HCT116 (cell line): ENCODE measurements around the gene ZNF787. TPM values are rescaled to one million over a fixed set of nuclear protein-coding genes. Genes with fewer than 3 reads are reported as not detected.

Experiments
- ATAC-seq: fragments of 200-7000 bp; cut with Tn5 transposase; 2 replicates; pipeline ENCODE4 v1.9.1; 2020; ENCODE audit warnings: mild to moderate bottlenecking, moderate library complexity
- BruUV-seq: library from RNA; stranded (reverse); fragments of 400-500 nt; replicated peaks from 2 replicates; lab custom pipeline; 2021; lab: Mats Ljungman, UMichigan
- CTCF ChIA-PET: fragments of 300-600 bp; sonication (Branson Sonifier 250); formaldehyde crosslinking; loops from one replicate; lab custom pipeline; 2021; ENCODE audit warnings: antibody characterized with exemption; lab: Charles Lee
- POLR2A ChIA-PET: fragments of 300-600, 350-600 bp; sonication (Branson Sonifier 250); formaldehyde crosslinking; loops from one replicate; lab custom pipeline; 2021; ENCODE audit warnings: antibody characterized with exemption; lab: Charles Lee
- RAD21 ChIA-PET, 2 experiments: fragments of 300-600 bp; sonication (Branson Sonifier 250); formaldehyde crosslinking; loops; one replicate each; lab custom pipeline; 2023; ENCODE audit warnings: low total read pairs in 2 of 2; ENCODE audit not compliant: uncharacterized antibody in 2 of 2, unreplicated experiment in 2 of 2, low non-redundant PET in 1 of 2; lab: Charles Lee
- DNase-seq: peaks from one replicate; pipeline ENCODE4 v3.0.0-alpha.2; 2010; ENCODE audit warnings: low read depth, low spot score
- H2AFZ ChIP-seq: fragments of 200-600 bp; shearing (Covaris generic), sonication (generic); 2 replicates; pipeline ENCODE4 v1.6.1; 2017; ENCODE audit warnings: low read depth, mixed run types, mixed read lengths, antibody characterized with exemption, low read length; ENCODE audit not compliant: poor library complexity, severe bottlenecking
- H3K27ac ChIP-seq: 2 replicates; pipeline ENCODE4 v1.5.1; 2012; ENCODE audit warnings: low read depth, low read length
- H3K27me3 ChIP-seq: fragments of 200-600 bp; sonication (generic); 2 replicates; pipeline ENCODE4 v1.6.1; 2016; ENCODE audit warnings: mixed run types, low read length, mixed read lengths; ENCODE audit not compliant: insufficient read depth
- H3K36me3 ChIP-seq, 2 experiments: fragments of 200-500 bp in 1 of 2; fragments of 200-600 bp in 1 of 2; sonication (Bioruptor generic) in 1 of 2; sonication (generic) in 1 of 2; 2 replicates each; pipeline versions ENCODE4 v1.5.1 to v1.6.1; 2014 to 2016; ENCODE audit warnings: low read length in 2 of 2, inconsistent platforms in 1 of 2, mixed read lengths in 1 of 2, mixed run types in 1 of 2; ENCODE audit not compliant: insufficient read depth in 2 of 2, control insufficient read depth in 1 of 2
- H3K4me1 ChIP-seq, 2 experiments: fragments of 200-600 bp in 1 of 2; sonication (generic) in 1 of 2; 2 replicates each; pipeline versions ENCODE4 v1.5.1 to v1.6.1; 2012 to 2017; ENCODE audit warnings: low read length in 2 of 2, inconsistent platforms in 1 of 2, mild to moderate bottlenecking in 1 of 2, mixed read lengths in 1 of 2, mixed run types in 1 of 2, moderate library complexity in 1 of 2; ENCODE audit not compliant: insufficient read depth in 2 of 2, control insufficient read depth in 1 of 2
- H3K4me2 ChIP-seq: fragments of 200-600 bp; sonication (generic); 2 replicates; pipeline ENCODE4 v1.6.1; 2017; ENCODE audit warnings: mixed run types, low read length, mixed read lengths
- H3K4me3 ChIP-seq, 2 experiments: fragments of 200-600 bp in 1 of 2; sonication (generic) in 1 of 2; replicated peaks in 1 of 2; 2 replicates each; pipeline ENCODE4 v1.5.1; 2011 to 2016; ENCODE audit warnings: low read length in 2 of 2, control low read depth in 1 of 2, low read depth in 1 of 2, mild to moderate bottlenecking in 1 of 2, mixed read lengths in 1 of 2, mixed run types in 1 of 2
- H3K79me2 ChIP-seq: fragments of 200-600 bp; sonication (generic); 2 replicates; pipeline ENCODE4 v1.6.1; 2017; ENCODE audit warnings: mild to moderate bottlenecking, mixed run types, low read length, moderate library complexity, mixed read lengths; ENCODE audit not compliant: insufficient read depth
- H3K9ac ChIP-seq: fragments of 200-600 bp; sonication (generic); 2 replicates; pipeline ENCODE4 v1.6.1; 2016; ENCODE audit warnings: low read length, mixed read lengths
- H3K9me2 ChIP-seq: fragments of 200-600 bp; sonication (generic), shearing (Covaris generic); 2 replicates; pipeline ENCODE4 v1.6.1; 2017; ENCODE audit warnings: mixed run types, mild to moderate bottlenecking, moderate library complexity; ENCODE audit not compliant: insufficient read depth
- H3K9me3 ChIP-seq, 2 experiments: fragments of 200-500 bp in 1 of 2; fragments of 200-600 bp in 1 of 2; sonication (Bioruptor generic) in 1 of 2; sonication (generic) in 1 of 2; 2 replicates each; pipeline ENCODE4 v1.6.1; 2014 to 2017; ENCODE audit warnings: low read length in 2 of 2, mixed read lengths in 2 of 2, inconsistent platforms in 1 of 2, low read depth in 1 of 2, mild to moderate bottlenecking in 1 of 2, mixed run types in 1 of 2, moderate library complexity in 1 of 2; ENCODE audit not compliant: control insufficient read depth in 1 of 2, insufficient read depth in 1 of 2
- H4K20me1 ChIP-seq: fragments of 200-600 bp; sonication (generic), shearing (Covaris generic); 2 replicates; pipeline ENCODE4 v1.6.1; 2017; ENCODE audit warnings: mixed run types, mild to moderate bottlenecking, moderate library complexity; ENCODE audit not compliant: insufficient read depth
- CBX3 ChIP-seq: IDR thresholded peaks from 2 replicates; pipeline ENCODE4 v1.6.1; 2012; ENCODE audit warnings: low read depth
- EZH2phosphoT487 ChIP-seq: fragments of 200-600 bp; IDR thresholded peaks from 2 replicates; pipeline ENCODE4 v1.6.1; 2018; ENCODE audit warnings: antibody characterized with exemption, borderline replicate concordance
- POLR2A ChIP-seq: IDR thresholded peaks from 2 replicates; pipeline ENCODE4 v1.7.0; 2011; ENCODE audit warnings: borderline replicate concordance; ENCODE audit not compliant: insufficient read depth, insufficient read length; ENCODE audit errors: extremely low read depth
- RAD21 ChIP-seq: IDR thresholded peaks from 2 replicates; pipeline ENCODE4 v1.6.1; 2012; ENCODE audit warnings: low read depth, mild to moderate bottlenecking
- SP1 ChIP-seq: IDR thresholded peaks from 2 replicates; pipeline ENCODE4 v1.6.1; 2012; ENCODE audit warnings: low read depth
- SRF ChIP-seq: IDR thresholded peaks from 2 replicates; pipeline ENCODE4 v1.6.1; 2012; ENCODE audit warnings: low read depth
- YY1 ChIP-seq: IDR thresholded peaks from 2 replicates; pipeline ENCODE4 v1.6.1; 2011; ENCODE audit warnings: low read length, low read depth, moderate library complexity, mild to moderate bottlenecking; ENCODE audit not compliant: insufficient replicate concordance; ENCODE audit errors: extremely low read depth
- intact Hi-C: fragments of 100-400 bp; cut with micrococcal nuclease; formaldehyde crosslinking; loops from 2 replicates; pipeline ENCODE4 v1.10.0; 2022
- total RNA-seq: library from RNA; stranded (reverse); gene quantifications from one replicate; pipeline ENCODE4 v1.2.1, GENCODE V29; 2021; ENCODE audit not compliant: unreplicated experiment
- TF ChIP-seq, protein P1 (sequence below): IDR thresholded peaks from 2 replicates; pipeline ENCODE4 v1.6.1; 2012
- TF ChIP-seq, protein P2 (sequence below), 3 experiments: fragments of 200-600 bp in 1 of 3; sonication (generic) in 1 of 3; IDR thresholded peaks in 2 of 3; conservative IDR thresholded peaks in 1 of 3; 2 replicates each; pipeline ENCODE4 v1.5.1; 2012 to 2017; ENCODE audit warnings: low read depth in 2 of 3, low read length in 2 of 3, antibody characterized with exemption in 1 of 3, borderline replicate concordance in 1 of 3, control low read depth in 1 of 3, mild to moderate bottlenecking in 1 of 3, mixed read lengths in 1 of 3, mixed run types in 1 of 3, moderate library complexity in 1 of 3; ENCODE audit not compliant: insufficient read depth in 1 of 3
- TF ChIP-seq, protein P3 (sequence below): IDR thresholded peaks from 2 replicates; pipeline ENCODE4 v1.6.1; 2012

The ZNF787 gene
- total RNA-seq, 1 experiment from 2014 or later = 40.3 TPM

DNA sequence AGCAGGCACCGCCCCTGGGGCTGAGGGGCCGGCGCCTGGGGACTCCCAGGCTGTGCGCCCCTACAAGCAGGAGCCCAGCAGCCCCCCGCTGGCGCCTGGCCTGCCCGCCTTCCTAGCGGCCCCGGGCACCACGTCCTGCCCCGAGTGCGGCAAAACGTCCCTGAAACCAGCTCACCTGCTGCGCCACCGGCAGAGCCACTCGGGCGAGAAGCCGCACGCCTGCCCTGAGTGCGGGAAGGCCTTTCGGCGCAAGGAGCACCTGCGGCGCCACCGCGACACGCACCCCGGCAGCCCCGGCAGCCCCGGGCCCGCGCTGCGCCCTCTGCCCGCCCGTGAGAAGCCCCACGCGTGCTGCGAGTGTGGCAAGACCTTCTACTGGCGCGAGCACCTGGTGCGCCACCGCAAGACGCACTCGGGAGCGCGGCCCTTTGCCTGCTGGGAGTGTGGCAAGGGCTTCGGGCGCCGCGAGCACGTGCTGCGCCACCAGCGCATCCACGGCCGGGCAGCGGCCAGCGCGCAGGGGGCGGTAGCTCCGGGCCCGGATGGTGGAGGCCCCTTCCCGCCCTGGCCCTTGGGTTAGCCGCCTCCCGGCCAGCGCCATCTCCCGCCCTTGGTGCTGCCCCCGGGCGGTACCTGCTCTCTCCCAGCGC lies 38.7 kb upstream of the ZNF787 start:
- no peaks in the 10 kb centered on the region for H3K4me1 ChIP-seq
- no peak for ATAC-seq
- no peak for DNase-seq
- no peak overlapping the region for H3K4me2 ChIP-seq
- intact Hi-C loops = no loop called here
- H3K9ac ChIP-seq = no peak overlapping the region
- no peaks in the 10 kb centered on the region for H3K27me3 ChIP-seq
- ChIA-PET CTCF (no interaction called here), POLR2A (no interaction called here), RAD21 (no interaction called here)
- TF ChIP-seq RAD21 = no peak
- no peak for TF ChIP-seq POLR2A
- no peak for TF ChIP-seq EZH2phosphoT487
- no peak for TF ChIP-seq SRF
- TF ChIP-seq CBX3 = no peak
- no TSS peak for BruUV-seq
- no peak overlapping the region for H3K27ac ChIP-seq
- no peaks in the 10 kb centered on the region for H4K20me1 ChIP-seq
- no peak overlapping the region for H2AFZ ChIP-seq
- no peaks in the 10 kb centered on the region for H3K9me2 ChIP-seq
- no peaks in the 10 kb centered on the region for H3K9me3 ChIP-seq
- H3K36me3 ChIP-seq = no peaks in the 10 kb centered on the region
- no peak overlapping the region for H3K4me3 ChIP-seq
- no peaks in the 10 kb centered on the region for H3K79me2 ChIP-seq

DNA sequence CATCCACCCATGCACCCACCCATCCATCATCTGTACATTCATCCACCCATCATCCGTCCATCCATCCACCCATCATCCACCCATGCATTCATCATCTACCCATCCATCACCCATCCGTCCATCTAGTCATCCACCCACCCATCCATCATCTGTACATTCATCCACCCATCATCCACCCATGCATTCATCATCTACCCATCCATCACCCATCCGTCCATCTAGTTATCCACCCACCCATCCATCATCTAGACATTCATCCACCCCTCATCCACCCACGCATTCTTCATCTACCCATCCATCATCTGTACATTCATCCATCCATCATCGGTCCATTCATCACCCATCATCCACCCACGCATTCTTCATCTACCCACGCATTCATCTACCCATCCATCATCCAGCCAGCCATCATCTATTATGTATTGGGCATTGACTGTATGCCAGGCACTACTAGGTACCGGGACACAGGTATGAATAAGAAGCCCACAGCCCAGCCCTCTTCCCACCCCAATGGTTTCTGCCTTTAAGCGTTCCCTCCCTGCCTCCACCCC lies 38.0 kb upstream of the ZNF787 start:
- RAD21 ChIA-PET = no interaction called here
- H3K79me2 ChIP-seq = no peaks in the 10 kb centered on the region
- H3K4me3 ChIP-seq = no peak overlapping the region
- DNase-seq (no peak), ATAC-seq (no peak)
- intact Hi-C loops = no loop called here
- H3K27me3 ChIP-seq = no peaks in the 10 kb centered on the region
- no peak overlapping the region for H3K9ac ChIP-seq
- 0 out of 4 replicates have a peak, but pooled peaks cover 0 to under 1% of the 10 kb centered on the region in 2 experiments for H3K36me3 ChIP-seq
- H3K4me1 ChIP-seq = no peaks in the 10 kb centered on the region
- H2AFZ ChIP-seq = no peak overlapping the region
- TF ChIP-seq EZH2phosphoT487 (no peak), SP1 (no peak), YY1 (no peak), SRF (no peak)
- TF ChIP-seq, protein P1, sequence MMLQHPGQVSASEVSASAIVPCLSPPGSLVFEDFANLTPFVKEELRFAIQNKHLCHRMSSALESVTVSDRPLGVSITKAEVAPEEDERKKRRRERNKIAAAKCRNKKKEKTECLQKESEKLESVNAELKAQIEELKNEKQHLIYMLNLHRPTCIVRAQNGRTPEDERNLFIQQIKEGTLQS = no peak
- TF ChIP-seq, protein P2, sequence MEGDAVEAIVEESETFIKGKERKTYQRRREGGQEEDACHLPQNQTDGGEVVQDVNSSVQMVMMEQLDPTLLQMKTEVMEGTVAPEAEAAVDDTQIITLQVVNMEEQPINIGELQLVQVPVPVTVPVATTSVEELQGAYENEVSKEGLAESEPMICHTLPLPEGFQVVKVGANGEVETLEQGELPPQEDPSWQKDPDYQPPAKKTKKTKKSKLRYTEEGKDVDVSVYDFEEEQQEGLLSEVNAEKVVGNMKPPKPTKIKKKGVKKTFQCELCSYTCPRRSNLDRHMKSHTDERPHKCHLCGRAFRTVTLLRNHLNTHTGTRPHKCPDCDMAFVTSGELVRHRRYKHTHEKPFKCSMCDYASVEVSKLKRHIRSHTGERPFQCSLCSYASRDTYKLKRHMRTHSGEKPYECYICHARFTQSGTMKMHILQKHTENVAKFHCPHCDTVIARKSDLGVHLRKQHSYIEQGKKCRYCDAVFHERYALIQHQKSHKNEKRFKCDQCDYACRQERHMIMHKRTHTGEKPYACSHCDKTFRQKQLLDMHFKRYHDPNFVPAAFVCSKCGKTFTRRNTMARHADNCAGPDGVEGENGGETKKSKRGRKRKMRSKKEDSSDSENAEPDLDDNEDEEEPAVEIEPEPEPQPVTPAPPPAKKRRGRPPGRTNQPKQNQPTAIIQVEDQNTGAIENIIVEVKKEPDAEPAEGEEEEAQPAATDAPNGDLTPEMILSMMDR (IDR thresholded peaks at IDR 0.05 in 2 of 3, conservative IDR thresholded peaks at IDR 0.05 in 1 of 3; ENCODE audit: borderline replicate concordance in 1 of 3, insufficient read depth in 1 of 3, low read depth in 2 of 3, low read length in 2 of 3) = no peak
- TF ChIP-seq, protein P3, sequence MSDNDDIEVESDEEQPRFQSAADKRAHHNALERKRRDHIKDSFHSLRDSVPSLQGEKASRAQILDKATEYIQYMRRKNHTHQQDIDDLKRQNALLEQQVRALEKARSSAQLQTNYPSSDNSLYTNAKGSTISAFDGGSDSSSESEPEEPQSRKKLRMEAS = no peak
- H3K9me2 ChIP-seq = no peaks in the 10 kb centered on the region
- H3K4me2 ChIP-seq = no peak overlapping the region
- no peaks in the 10 kb centered on the region for H4K20me1 ChIP-seq
- POLR2A ChIA-PET = no interaction called here
- no peak overlapping the region for H3K27ac ChIP-seq
- BruUV-seq = no TSS peak
- CTCF ChIA-PET = no interaction called here
- no peaks in the 10 kb centered on the region for H3K9me3 ChIP-seq
